DOHH2 (cell line): Measurements from ENCODE around the gene MLXIP.

Experiments
- EZH2phosphoT487 ChIP-seq: fragments of 200-600 bp; sonication (generic); IDR thresholded peaks from 2 replicates; pipeline ENCODE4 v1.6.1; 2017; ENCODE audit warnings: borderline replicate concordance, mild to moderate bottlenecking, antibody characterized with exemption, low read length, moderate library complexity, mixed read lengths
- TF ChIP-seq, protein P1 (sequence below): fragments of 200-600 bp; sonication (generic); IDR thresholded peaks from one replicate; pipeline ENCODE4 v1.5.1; 2014; ENCODE audit warnings: antibody characterized with exemption, mild to moderate bottlenecking, low read depth, low read length; ENCODE audit not compliant: poor library complexity, severe bottlenecking

DNA sequence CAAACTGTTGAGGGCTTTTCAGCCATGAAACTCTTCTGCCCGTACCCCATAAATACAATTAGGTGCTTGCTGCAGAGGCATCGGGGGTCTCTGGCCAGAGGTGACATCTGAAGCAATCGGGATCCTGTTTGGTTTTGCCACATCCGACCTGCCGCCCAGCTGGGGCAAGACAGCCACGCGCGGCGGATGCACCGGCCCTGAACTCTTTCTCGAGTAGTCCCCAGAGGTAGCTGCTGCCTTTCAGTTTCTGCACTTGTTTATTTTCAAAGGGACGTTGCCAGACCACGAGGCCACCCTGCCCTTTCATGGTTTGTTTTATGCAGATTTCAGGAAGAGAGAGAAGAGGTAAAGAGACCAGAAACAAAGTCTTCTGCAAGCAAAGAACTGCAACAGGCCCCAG lies 10.6 kb upstream of the MLXIP start:
- TF ChIP-seq, protein P1, sequence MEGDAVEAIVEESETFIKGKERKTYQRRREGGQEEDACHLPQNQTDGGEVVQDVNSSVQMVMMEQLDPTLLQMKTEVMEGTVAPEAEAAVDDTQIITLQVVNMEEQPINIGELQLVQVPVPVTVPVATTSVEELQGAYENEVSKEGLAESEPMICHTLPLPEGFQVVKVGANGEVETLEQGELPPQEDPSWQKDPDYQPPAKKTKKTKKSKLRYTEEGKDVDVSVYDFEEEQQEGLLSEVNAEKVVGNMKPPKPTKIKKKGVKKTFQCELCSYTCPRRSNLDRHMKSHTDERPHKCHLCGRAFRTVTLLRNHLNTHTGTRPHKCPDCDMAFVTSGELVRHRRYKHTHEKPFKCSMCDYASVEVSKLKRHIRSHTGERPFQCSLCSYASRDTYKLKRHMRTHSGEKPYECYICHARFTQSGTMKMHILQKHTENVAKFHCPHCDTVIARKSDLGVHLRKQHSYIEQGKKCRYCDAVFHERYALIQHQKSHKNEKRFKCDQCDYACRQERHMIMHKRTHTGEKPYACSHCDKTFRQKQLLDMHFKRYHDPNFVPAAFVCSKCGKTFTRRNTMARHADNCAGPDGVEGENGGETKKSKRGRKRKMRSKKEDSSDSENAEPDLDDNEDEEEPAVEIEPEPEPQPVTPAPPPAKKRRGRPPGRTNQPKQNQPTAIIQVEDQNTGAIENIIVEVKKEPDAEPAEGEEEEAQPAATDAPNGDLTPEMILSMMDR: no peak
- TF ChIP-seq EZH2phosphoT487: no peak
